ENCODE measurements around the gene OSBP. TPM values are rescaled to one million over a fixed set of nuclear protein-coding genes. Genes with fewer than 3 reads are reported as not detected.
"Not testable (repeated sequence)": the region's sequence is repeated elsewhere in the genome, so short reads cannot be mapped to it uniquely, and the experiment has no call there.

Gene OSBP
- total and polyA plus RNA-seq, 4 donors, result 12.0 to 41.9 (median 30.2) TPM

DNA sequence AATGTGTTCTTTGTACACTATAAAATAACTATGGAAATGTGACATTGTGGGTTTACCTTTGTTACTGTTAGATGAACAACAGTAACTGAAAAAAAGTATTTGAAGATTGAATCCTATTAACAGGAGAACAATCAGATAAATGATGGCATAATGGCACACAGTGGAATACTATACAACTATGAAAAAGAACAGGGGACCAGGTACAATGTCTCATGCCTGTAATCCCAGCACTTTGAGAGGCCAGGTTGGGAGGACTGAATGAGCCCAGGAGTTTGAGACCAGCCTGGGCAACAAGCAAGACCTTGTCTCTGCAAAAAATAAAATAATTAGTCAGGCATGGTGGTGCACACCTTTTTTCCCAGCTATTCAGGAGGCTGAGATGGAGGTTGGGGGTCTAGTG is 14.4 kb upstream of the OSBP start:
- DNase-seq (no peak), ATAC-seq (ENCODE audit: insufficient read depth, low FRiP score) (no peak)
- H3K9ac ChIP-seq (ENCODE audit: insufficient read depth in 1 of 2, low read length in 2 of 2), result no peak overlapping the region
- no peaks in the 10 kb centered on the region for H3K4me1 ChIP-seq (ENCODE audit: control insufficient read depth in 5 of 5, insufficient read depth in 5 of 5, low read length in 5 of 5)
- TF ChIP-seq, protein P1, sequence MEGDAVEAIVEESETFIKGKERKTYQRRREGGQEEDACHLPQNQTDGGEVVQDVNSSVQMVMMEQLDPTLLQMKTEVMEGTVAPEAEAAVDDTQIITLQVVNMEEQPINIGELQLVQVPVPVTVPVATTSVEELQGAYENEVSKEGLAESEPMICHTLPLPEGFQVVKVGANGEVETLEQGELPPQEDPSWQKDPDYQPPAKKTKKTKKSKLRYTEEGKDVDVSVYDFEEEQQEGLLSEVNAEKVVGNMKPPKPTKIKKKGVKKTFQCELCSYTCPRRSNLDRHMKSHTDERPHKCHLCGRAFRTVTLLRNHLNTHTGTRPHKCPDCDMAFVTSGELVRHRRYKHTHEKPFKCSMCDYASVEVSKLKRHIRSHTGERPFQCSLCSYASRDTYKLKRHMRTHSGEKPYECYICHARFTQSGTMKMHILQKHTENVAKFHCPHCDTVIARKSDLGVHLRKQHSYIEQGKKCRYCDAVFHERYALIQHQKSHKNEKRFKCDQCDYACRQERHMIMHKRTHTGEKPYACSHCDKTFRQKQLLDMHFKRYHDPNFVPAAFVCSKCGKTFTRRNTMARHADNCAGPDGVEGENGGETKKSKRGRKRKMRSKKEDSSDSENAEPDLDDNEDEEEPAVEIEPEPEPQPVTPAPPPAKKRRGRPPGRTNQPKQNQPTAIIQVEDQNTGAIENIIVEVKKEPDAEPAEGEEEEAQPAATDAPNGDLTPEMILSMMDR (IDR thresholded peaks at IDR 0.05; ENCODE audit: control extremely low read depth, extremely low read depth), result no peak
- H3K9me3 ChIP-seq (ENCODE audit: control insufficient read depth in 4 of 4, insufficient read depth in 3 of 4, low read length in 3 of 4), result no peaks in the 10 kb centered on the region
- no peak overlapping the region for H3K4me3 ChIP-seq
- no peak overlapping the region for H3K27ac ChIP-seq (ENCODE audit: low read depth in 1 of 2, low read length in 1 of 2)
- H3K27me3 ChIP-seq (ENCODE audit: control insufficient read depth in 3 of 3, insufficient read depth in 3 of 3, low read length in 2 of 3), result no peaks in the 10 kb centered on the region
- H3K36me3 ChIP-seq (ENCODE audit: control insufficient read depth in 4 of 4, insufficient read depth in 4 of 4, low read length in 4 of 4), result peaks cover 0 to 4% (median 0%) of the 10 kb centered on the region in 4 donors

DNA sequence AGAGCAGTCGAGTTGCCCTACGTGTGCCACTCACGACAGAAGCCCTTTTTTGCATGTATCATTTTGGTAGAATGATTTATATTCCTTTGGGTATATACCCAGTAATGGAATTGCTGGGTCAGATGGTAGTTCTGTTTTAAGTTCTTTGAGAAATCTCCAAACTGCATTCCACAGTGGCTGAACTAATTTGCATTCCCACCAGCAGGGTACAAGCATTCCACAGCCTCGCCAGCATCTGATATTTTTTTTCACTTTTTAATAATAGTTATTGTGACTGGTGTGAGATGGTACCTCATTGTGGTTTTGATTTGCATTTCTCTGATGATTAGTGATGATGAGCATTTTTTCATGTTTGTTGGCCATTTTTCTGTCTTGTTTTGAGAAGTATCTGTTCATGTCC is 11.4 kb upstream of the OSBP start:
- WGBS, 2 donors, result 92 to 93% methylated on average over 4 of the region's 4 CpGs
- not testable (repeated sequence) for H3K9me3 ChIP-seq (ENCODE audit: control insufficient read depth in 4 of 4, insufficient read depth in 3 of 4, low read length in 3 of 4); ATAC-seq (ENCODE audit: insufficient read depth, low FRiP score)

DNA sequence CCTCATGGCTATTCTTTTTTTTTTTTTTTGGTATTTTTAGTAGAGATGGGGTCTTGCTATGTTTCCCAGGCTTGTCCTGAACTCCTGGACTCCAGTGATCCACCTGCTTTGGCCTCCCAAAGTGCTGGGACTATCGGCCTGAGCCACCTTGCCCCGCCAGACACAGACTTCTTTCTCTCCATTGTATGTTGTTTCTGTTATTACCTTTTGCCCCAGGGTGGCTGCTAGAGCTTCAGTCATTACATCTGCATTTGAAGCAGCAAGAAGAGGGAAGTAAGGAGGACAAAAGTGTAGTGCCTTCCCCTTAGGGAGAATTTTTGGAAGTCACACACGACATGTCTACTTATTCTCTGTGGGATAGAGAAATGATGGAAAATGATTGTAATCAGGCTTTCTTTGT is 10.1 kb upstream of the OSBP start:
- TF ChIP-seq, protein P1 (IDR thresholded peaks at IDR 0.05; ENCODE audit: control extremely low read depth, extremely low read depth), result no peak

More for the DNA sequence above, 11.4 kb upstream of the OSBP start:
- H3K4me1 ChIP-seq (ENCODE audit: control insufficient read depth in 5 of 5, insufficient read depth in 5 of 5, low read length in 5 of 5); H3K27me3 ChIP-seq (ENCODE audit: control insufficient read depth in 3 of 3, insufficient read depth in 3 of 3, low read length in 2 of 3); H3K27ac ChIP-seq (ENCODE audit: low read depth in 1 of 2, low read length in 1 of 2); DNase-seq; H3K4me3 ChIP-seq; H3K9ac ChIP-seq (ENCODE audit: insufficient read depth in 1 of 2, low read length in 2 of 2); H3K36me3 ChIP-seq (ENCODE audit: control insufficient read depth in 4 of 4, insufficient read depth in 4 of 4, low read length in 4 of 4): not testable (repeated sequence)

DNA sequence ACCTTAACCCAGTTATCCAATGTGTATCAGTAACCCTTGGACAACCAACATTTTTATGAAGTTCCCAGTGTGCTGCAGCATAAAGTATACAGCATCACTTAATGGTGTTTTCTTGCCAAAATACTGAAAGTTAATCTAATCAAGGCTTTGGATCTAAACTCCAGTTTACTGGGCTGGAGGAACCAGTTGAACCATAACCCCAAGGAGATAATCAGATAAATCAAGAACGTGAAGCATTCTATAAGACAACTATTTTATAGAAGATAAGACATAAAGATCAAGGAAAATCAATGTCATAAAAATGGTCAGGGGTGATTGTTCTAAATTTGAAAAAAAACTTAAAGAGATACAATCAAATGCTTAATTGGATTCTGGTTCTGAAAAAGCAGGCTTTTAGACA is 2.3 kb upstream of the OSBP start:
- TF ChIP-seq, protein P1 (IDR thresholded peaks at IDR 0.05; ENCODE audit: control extremely low read depth, extremely low read depth), result no peak
- Histone ChIP-seq H3K9ac (ENCODE audit: insufficient read depth in 1 of 2, low read length in 2 of 2) (no peak overlapping the region), H3K9me3 (ENCODE audit: control insufficient read depth in 4 of 4, insufficient read depth in 3 of 4, low read length in 3 of 4) (no peaks in the 10 kb centered on the region), H3K27me3 (ENCODE audit: control insufficient read depth in 3 of 3, insufficient read depth in 3 of 3, low read length in 2 of 3) (no peaks in the 10 kb centered on the region), H3K4me3 (no peak overlapping the region), H3K27ac (ENCODE audit: low read depth in 1 of 2, low read length in 1 of 2) (no peak overlapping the region), H3K36me3 (ENCODE audit: control insufficient read depth in 4 of 4, insufficient read depth in 4 of 4, low read length in 4 of 4) (no peaks in the 10 kb centered on the region), H3K4me1 (ENCODE audit: control insufficient read depth in 5 of 5, insufficient read depth in 5 of 5, low read length in 5 of 5) (peaks cover 2 to 21% (median 7%) of the 10 kb centered on the region in 5 donors)
- ATAC-seq (ENCODE audit: insufficient read depth, low FRiP score), result no peak
- DNase-seq, result no peak
- 68 to 86% methylated on average over 1 of the region's 1 CpG for WGBS, 2 donors

More for the DNA sequence above, 10.1 kb upstream of the OSBP start:
- 92 to 95% methylated on average over 3 of the region's 3 CpGs for WGBS, 2 donors
- no peak for DNase-seq
- Histone ChIP-seq H3K27me3 (ENCODE audit: control insufficient read depth in 3 of 3, insufficient read depth in 3 of 3, low read length in 2 of 3) (no peaks in the 10 kb centered on the region), H3K27ac (ENCODE audit: low read depth in 1 of 2, low read length in 1 of 2) (no peak overlapping the region), H3K4me3 (no peak overlapping the region), H3K36me3 (ENCODE audit: control insufficient read depth in 4 of 4, insufficient read depth in 4 of 4, low read length in 4 of 4) (peaks cover 0 to 2% (median 0%) of the 10 kb centered on the region in 4 donors), H3K4me1 (ENCODE audit: control insufficient read depth in 5 of 5, insufficient read depth in 5 of 5, low read length in 5 of 5) (no peaks in the 10 kb centered on the region), H3K9me3 (ENCODE audit: control insufficient read depth in 4 of 4, insufficient read depth in 3 of 4, low read length in 3 of 4) (no peaks in the 10 kb centered on the region), H3K9ac (ENCODE audit: insufficient read depth in 1 of 2, low read length in 2 of 2) (no peak overlapping the region)
- ATAC-seq (ENCODE audit: insufficient read depth, low FRiP score), result no peak
